WERI-Rb-1 (cell line): Measurements from ENCODE around the gene CFHR5.
"Not testable (repeated sequence)": the region's sequence is repeated elsewhere in the genome, so short reads cannot be mapped to it uniquely, and the experiment has no call there.

Experiments
- DNase-seq: peaks from one replicate; pipeline ENCODE4 v3.0.0-alpha.2; 2020
- H3K27ac ChIP-seq: fragments of 250-450 bp; sonication (Bioruptor Pico); 2 replicates; pipeline ENCODE4 v1.5.1; 2020; ENCODE audit warnings: mild to moderate bottlenecking, moderate library complexity
- H3K27me3 ChIP-seq: fragments of 250-450 bp; sonication (Bioruptor Pico); 2 replicates; pipeline ENCODE4 v1.5.1; 2021; ENCODE audit warnings: mild to moderate bottlenecking, low read depth, moderate library complexity; ENCODE audit not compliant: insufficient read depth, severe bottlenecking
- H3K36me3 ChIP-seq: fragments of 250-450 bp; sonication (Bioruptor Pico); 2 replicates; pipeline ENCODE4 v1.5.1; 2020; ENCODE audit warnings: mild to moderate bottlenecking, moderate library complexity
- H3K4me3 ChIP-seq: 2 replicates; pipeline ENCODE4 v1.5.1; 2011; ENCODE audit warnings: low read depth, mild to moderate bottlenecking, control low read depth, low read length
- H3K9me3 ChIP-seq: fragments of 250-450 bp; sonication (Bioruptor Pico); 2 replicates; pipeline ENCODE4 v1.5.1; 2021; ENCODE audit warnings: mild to moderate bottlenecking, moderate library complexity; ENCODE audit not compliant: severe bottlenecking
- TF ChIP-seq, protein P1 (sequence below): IDR thresholded peaks from 2 replicates; pipeline ENCODE4 v1.5.1; 2011; ENCODE audit warnings: low read depth, mild to moderate bottlenecking, control low read depth, inconsistent platforms, low read length

The CFHR5 gene

DNA sequence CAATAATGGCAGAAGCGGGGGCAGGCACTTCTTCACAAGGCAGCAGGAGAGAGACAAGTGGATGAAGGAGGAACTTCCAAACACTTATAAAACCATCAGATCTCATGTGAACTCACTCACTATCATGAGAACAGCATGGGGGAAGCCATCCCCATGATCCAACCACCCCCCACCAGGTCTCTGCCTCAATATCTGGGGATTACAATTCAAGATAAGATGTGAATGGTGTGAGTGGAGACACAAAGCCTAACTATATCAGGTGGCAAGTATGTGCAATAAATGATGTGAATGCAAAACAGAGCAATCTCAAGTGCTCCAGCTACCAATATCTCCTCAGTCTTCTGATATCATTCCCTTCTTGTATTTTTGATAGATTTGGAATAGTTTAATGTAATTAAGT is 21.4 kb upstream of the CFHR5 start:
- Histone ChIP-seq H3K9me3 (no peaks in the 10 kb centered on the region), H3K27ac (no peak overlapping the region), H3K4me3 (no peak overlapping the region), H3K36me3 (no peaks in the 10 kb centered on the region), H3K27me3 (no peaks in the 10 kb centered on the region)
- TF ChIP-seq, protein P1, sequence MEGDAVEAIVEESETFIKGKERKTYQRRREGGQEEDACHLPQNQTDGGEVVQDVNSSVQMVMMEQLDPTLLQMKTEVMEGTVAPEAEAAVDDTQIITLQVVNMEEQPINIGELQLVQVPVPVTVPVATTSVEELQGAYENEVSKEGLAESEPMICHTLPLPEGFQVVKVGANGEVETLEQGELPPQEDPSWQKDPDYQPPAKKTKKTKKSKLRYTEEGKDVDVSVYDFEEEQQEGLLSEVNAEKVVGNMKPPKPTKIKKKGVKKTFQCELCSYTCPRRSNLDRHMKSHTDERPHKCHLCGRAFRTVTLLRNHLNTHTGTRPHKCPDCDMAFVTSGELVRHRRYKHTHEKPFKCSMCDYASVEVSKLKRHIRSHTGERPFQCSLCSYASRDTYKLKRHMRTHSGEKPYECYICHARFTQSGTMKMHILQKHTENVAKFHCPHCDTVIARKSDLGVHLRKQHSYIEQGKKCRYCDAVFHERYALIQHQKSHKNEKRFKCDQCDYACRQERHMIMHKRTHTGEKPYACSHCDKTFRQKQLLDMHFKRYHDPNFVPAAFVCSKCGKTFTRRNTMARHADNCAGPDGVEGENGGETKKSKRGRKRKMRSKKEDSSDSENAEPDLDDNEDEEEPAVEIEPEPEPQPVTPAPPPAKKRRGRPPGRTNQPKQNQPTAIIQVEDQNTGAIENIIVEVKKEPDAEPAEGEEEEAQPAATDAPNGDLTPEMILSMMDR, result no peak
- no peak for DNase-seq

DNA sequence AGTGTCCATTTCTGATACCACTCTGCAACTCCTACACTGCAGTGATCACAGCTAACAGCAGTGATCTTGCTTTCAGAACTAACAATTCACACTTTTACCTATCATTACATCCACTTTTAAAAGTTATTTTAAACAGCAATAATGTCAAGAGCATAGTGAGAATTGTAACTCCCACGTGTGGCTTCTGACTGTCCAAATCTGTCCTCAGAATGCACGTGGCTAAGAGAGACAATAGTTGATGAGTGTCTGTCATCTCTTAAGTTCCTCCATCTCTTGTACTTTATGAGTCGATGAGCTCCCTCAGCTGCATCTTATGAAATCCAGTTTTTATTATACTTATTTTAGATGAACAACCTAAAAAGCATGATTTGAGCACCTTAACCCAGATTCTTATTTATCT is 16.5 kb upstream of the CFHR5 start:
- Histone ChIP-seq H3K27me3 (no peaks in the 10 kb centered on the region), H3K27ac (no peak overlapping the region), H3K9me3 (no peaks in the 10 kb centered on the region), H3K36me3 (no peaks in the 10 kb centered on the region), H3K4me3 (no peak overlapping the region)
- TF ChIP-seq, protein P1, result no peak
- no peak for DNase-seq

DNA sequence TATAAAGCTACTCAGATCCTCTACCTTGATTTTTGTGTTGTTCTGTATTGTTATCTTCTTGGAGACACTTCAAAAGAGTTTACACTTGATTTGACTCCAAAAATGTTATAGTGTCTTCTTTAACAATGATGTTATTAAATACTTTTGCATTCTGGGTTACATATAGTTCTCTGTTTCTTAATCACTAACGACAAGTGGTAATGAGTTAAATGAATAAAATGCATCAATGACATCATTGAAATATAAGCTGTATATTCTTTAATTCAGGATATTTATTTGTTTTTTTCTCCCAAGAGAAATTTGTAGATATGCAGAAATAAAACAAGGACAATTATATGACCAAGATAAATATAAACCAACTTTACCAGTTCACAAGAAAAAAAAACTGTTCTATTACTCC is 7.2 kb upstream of the CFHR5 start:
- no peaks in the 10 kb centered on the region for H3K9me3 ChIP-seq
- no peak overlapping the region for H3K27ac ChIP-seq
- no peaks in the 10 kb centered on the region for H3K36me3 ChIP-seq
- H3K4me3 ChIP-seq, result no peak overlapping the region
- TF ChIP-seq, protein P1, result no peak
- no peaks in the 10 kb centered on the region for H3K27me3 ChIP-seq
- DNase-seq, result no peak

DNA sequence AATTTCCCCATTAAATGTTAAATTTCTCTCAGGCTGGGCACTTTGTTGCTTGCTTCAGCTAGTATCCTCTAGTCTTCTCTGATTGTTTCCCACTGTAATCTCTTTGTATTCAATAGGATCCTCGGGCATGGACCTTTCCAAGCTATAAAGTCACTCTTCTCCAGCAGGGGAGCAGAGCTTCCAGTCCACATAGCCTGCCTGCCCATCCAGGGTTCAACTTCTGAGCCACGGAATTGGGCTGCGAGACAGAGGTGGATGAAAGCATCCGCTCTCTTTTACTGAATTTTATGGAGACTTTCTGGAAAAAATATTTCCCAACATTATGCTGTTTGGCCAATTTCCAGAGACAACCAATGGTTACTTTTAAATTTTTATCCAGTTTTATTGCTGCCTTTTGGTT is 1.1 kb upstream of the CFHR5 start:
- TF ChIP-seq, protein P1, result no peak
- no peak for DNase-seq
- Histone ChIP-seq H3K27me3 (no peaks in the 10 kb centered on the region), H3K9me3 (no peaks in the 10 kb centered on the region), H3K36me3 (no peaks in the 10 kb centered on the region), H3K27ac (no peak overlapping the region), H3K4me3 (no peak overlapping the region)

DNA sequence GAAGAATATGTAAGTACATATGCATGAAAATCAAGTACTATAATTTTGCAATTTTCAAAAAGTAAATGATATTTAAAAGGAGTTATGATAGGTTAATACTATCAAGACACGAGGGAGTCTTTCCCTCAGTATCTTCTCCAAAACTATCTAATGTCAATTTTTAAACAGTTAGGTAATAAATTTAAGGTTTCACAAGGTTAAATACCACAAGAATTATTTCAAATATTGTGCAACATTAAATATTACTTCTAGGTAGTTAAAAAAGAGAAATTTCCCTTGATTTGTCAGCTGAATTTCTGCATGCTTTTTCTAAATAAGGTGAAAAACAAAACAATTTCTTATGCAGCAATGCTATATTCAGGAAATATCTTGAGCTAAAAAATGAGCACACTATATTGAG is 3.5 kb downstream of the CFHR5 start:
- TF ChIP-seq, protein P1, result no peak
- no peak overlapping the region for H3K27ac ChIP-seq
- H3K27me3 ChIP-seq, result no peaks in the 10 kb centered on the region
- H3K4me3 ChIP-seq, result no peak overlapping the region
- no peaks in the 10 kb centered on the region for H3K36me3 ChIP-seq
- DNase-seq, result no peak
- no peaks in the 10 kb centered on the region for H3K9me3 ChIP-seq

DNA sequence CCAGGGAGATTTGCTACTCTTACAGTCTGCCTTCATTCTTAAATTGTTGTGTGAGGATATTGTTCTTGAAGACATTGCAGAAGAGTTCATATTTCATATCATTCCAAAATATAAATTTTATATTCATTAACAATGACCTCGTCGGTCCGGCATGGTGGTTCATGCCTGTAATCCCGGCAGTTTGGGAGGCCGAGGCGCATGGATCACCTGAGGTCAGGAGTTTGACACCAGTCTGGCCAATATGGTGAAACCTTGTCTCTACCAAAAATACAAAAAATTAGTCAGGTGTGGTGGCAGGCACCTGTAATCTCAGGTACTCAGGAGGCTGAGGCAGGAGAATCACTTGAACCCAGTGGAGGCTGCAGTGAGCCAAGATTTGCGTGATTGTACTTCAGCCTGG is 4.9 kb downstream of the CFHR5 start:
- not testable (repeated sequence) for H3K27me3 ChIP-seq, H3K27ac ChIP-seq

DNA sequence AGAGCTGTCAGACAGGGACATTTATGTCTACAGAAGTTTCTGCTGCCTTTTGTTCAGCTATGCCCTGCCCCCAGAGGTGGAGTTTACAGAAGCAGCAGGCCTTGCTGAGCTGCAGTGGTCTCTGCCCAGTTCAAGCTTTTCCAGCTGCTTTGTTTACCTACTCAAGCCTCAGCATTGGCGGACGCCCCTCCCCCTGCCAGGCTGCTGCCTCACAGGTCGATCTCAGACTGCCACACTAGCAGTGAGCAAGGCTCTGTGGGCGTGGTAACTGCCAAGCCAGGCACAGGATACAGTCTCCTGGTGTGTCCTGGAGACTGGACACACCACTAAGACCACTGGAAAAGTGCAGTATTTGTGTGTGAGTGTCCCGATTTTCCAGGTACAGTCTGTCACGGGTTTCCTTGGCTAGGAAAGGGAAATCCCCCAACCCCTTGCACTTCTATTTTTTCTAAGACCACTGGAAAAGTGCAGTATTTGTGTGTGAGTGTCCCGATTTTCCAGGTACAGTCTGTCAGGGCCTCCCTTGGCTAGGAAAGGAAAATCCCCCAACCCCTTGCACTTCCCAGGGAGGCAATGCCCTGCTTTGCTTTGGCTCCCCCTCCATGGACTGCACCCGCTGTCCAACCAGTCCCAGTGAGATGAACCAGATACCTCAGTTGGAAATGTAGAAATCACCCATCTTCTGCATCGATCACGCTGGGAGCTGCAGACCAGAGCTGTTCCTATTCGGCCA is 14.7 kb downstream of the CFHR5 start:
- H3K36me3 ChIP-seq, H3K27ac ChIP-seq, H3K9me3 ChIP-seq, H3K27me3 ChIP-seq, H3K4me3 ChIP-seq: not testable (repeated sequence)
- peak; percentile 80 for DNase-seq

More for the DNA sequence above, 4.9 kb downstream of the CFHR5 start:
- not testable (repeated sequence) for H3K4me3 ChIP-seq, H3K36me3 ChIP-seq, H3K9me3 ChIP-seq, DNase-seq
